A549 (cell line): ENCODE measurements around the gene POLA1. TPM values are rescaled to one million over a fixed set of nuclear protein-coding genes. Genes with fewer than 3 reads are reported as not detected.

Experiments used
- ATAC-seq, 2 experiments: fragments of 200-7000 bp in 1 of 2; fragments of >200 bp in 1 of 2; cut with Nextera tagmentation in 1 of 2; cut with Tn5 transposase in 1 of 2; 3 replicates each; pipeline versions ENCODE4 v1.8.0 to v1.9.1; 2018 to 2020; ENCODE audit warnings: mild to moderate bottlenecking in 1 of 2, moderate library complexity in 1 of 2
- CTCF ChIA-PET: fragments of 300-600 bp; sonication (Branson Sonifier 250); formaldehyde crosslinking; extraction: SDS; loops from one replicate; lab custom pipeline; 2021; ENCODE audit warnings: antibody characterized with exemption, inconsistent platforms; lab: Yijun Ruan, JAX
- POLR2A ChIA-PET: fragments of 350-600 bp; formaldehyde crosslinking; extraction: SDS; loops from one replicate; lab custom pipeline; 2021; ENCODE audit warnings: antibody characterized with exemption, inconsistent platforms; lab: Yijun Ruan, JAX
- DNase-seq, 2 experiments: peaks; one replicate each; pipeline versions ENCODE4 v3.0.0 to v3.0.0-alpha.2; 2011 to 2016; ENCODE audit warnings: low read depth in 1 of 2, low spot score in 1 of 2
- FAIRE-seq: peaks from 2 replicates; lab custom pipeline; 2011; peaks lifted over from hg19 to GRCh38; lab: Jason Lieb, UNC
- H3K27ac ChIP-seq, 2 experiments: fragments of >200 bp; sonication (Bioruptor Twin); formaldehyde crosslinking; 3 replicates each; pipeline ENCODE4 v1.5.1; 2016 to 2017
- H3K4me1 ChIP-seq: fragments of >200 bp; sonication (Bioruptor Twin); formaldehyde crosslinking; 3 replicates; pipeline ENCODE4 v1.6.1; 2016
- H3K4me2 ChIP-seq: fragments of >200 bp; sonication (Bioruptor Twin); formaldehyde crosslinking; 3 replicates; pipeline ENCODE4 v1.6.1; 2016
- H3K4me3 ChIP-seq: fragments of >200 bp; sonication (Bioruptor Twin); formaldehyde crosslinking; 3 replicates; pipeline ENCODE4 v1.5.1; 2016
- H3K9me3 ChIP-seq: fragments of >200 bp; sonication (Bioruptor Twin); formaldehyde crosslinking; 3 replicates; pipeline ENCODE4 v1.6.1; 2016
- CEBPB ChIP-seq, 2 experiments: fragments of >200 bp in 1 of 2; sonication (Bioruptor Twin) in 1 of 2; formaldehyde crosslinking in 1 of 2; IDR thresholded peaks; 2 replicates each; pipeline ENCODE4 v1.6.1; 2012 to 2016
- CTCF ChIP-seq: fragments of >200 bp; sonication (Bioruptor Twin); formaldehyde crosslinking; IDR thresholded peaks from 3 replicates; pipeline ENCODE4 v1.5.1; 2016
- E2F6 ChIP-seq: IDR thresholded peaks from 2 replicates; pipeline ENCODE4 v1.6.1; 2012; ENCODE audit warnings: low read depth, borderline replicate concordance
- EP300 ChIP-seq, 2 experiments: fragments of >200 bp; sonication (Bioruptor Twin); formaldehyde crosslinking; IDR thresholded peaks; 2 replicates in 1 of 2; 3 replicates in 1 of 2; pipeline ENCODE4 v1.6.1; 2016 to 2017
- FOSL2 ChIP-seq, 2 experiments: fragments of 450-650 bp in 1 of 2; fragments of >200 bp in 1 of 2; sonication (Bioruptor Twin) in 1 of 2; formaldehyde crosslinking; IDR thresholded peaks; 2 replicates each; pipeline versions ENCODE4 v1.5.0 to v1.6.1; 2016 to 2020; ENCODE audit warnings: mild to moderate bottlenecking in 1 of 2, moderate library complexity in 1 of 2
- HDAC2 ChIP-seq: fragments of 200-600 bp; sonication (generic); IDR thresholded peaks from 2 replicates; pipeline ENCODE4 v1.6.1; 2016
- MAZ ChIP-seq: fragments of 150-350 bp; IDR thresholded peaks from 2 replicates; pipeline ENCODE4 v1.6.1; 2014; ENCODE audit warnings: antibody characterized with exemption, low read depth, low read length, borderline replicate concordance
- PHF8 ChIP-seq: fragments of 200-600 bp; sonication (generic); IDR thresholded peaks from 2 replicates; pipeline ENCODE4 v1.6.1; 2016; ENCODE audit warnings: low read depth, mild to moderate bottlenecking, antibody characterized with exemption, moderate library complexity, borderline replicate concordance
- RAD21 ChIP-seq, 2 experiments: fragments of >200 bp in 1 of 2; sonication (Bioruptor Twin) in 1 of 2; formaldehyde crosslinking in 1 of 2; IDR thresholded peaks in 1 of 2; conservative IDR thresholded peaks in 1 of 2; 2 replicates in 1 of 2; 3 replicates in 1 of 2; pipeline ENCODE4 v1.6.1; 2012 to 2018; ENCODE audit warnings: inconsistent platforms in 1 of 2
- TFCP2L1 ChIP-seq: fragments of 250-450 bp; sonication (Bioruptor Pico); IDR thresholded peaks from 2 replicates; pipeline ENCODE4 v1.5.0; 2021; ENCODE audit warnings: mild to moderate bottlenecking
- ZFP36 ChIP-seq: fragments of 450-650 bp; IDR thresholded peaks from 2 replicates; pipeline ENCODE4 v1.6.1; 2014; ENCODE audit warnings: borderline replicate concordance; ENCODE audit not compliant: partially characterized antibody
- WGBS: methylation state at CpG from one replicate; pipeline ENCODE4 v1.1.6; 2017; ENCODE audit errors: missing lambda C conversion rate; 5-methylcytosine and 5-hydroxymethylcytosine counted together
- polyA plus RNA-seq, 4 experiments: library from polyadenylated mRNA; depleted of rRNA in 3 of 4; stranded (reverse); fragments of >200 nt; fragmentation: RNase III in 1 of 4; extraction: RNeasy Plus Mini Kit Qiagen cat#74134 plus additional on column Dnase treatment in 1 of 4; gene quantifications; 2 replicates in 3 of 4; 3 replicates in 1 of 4; pipeline ENCODE4 v1.2.3, GENCODE V29; 2011 to 2017
- TF ChIP-seq, protein P1 (sequence below): fragments of 200-600 bp; sonication (generic); IDR thresholded peaks from 2 replicates; pipeline ENCODE4 v1.6.1; 2016; ENCODE audit warnings: antibody characterized with exemption, mild to moderate bottlenecking, moderate library complexity
- TF ChIP-seq, protein P2 (sequence below): IDR thresholded peaks from 2 replicates; pipeline ENCODE4 v1.6.1; 2012

Gene POLA1
- polyA plus RNA-seq, 2 of the 4 experiments (the other 2 are of a cell fraction): 8.8 to 17.5 TPM

DNA sequence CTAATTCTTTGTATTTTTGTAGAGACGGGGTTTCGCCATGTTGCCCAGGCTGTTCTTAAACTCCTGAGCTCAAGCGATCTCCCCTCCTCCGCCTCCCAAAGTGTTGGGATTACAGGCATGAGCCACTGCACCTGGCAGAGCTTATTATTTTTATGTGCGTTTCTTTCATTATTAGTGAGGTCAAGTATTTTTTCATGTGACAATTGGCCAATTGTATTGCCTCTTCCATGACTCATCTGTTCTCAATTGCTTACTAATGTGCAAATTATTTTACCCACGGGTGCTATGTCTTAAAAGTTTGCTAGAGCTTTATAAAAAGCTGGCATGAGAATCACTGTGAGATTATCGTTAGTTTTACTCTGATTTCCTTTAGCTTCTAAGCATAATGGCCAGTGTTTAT lies 335.0 kb downstream of the POLA1 start:
- DNase-seq: no peak

GRCh38 chrX:25029288-25029825 lies 335.6 kb downstream of the POLA1 start:
- POLR2A ChIA-PET: no interaction called here
- no peak for ATAC-seq
- CTCF ChIA-PET: no interaction called here

More for the DNA sequence above, 335.0 kb downstream of the POLA1 start:
- POLR2A ChIA-PET: no interaction called here
- H3K4me2 ChIP-seq: peak overlapping the region; percentile 46
- peaks cover 10% of the 10 kb centered on the region; the same call in 1 of the 3 replicates for H3K4me1 ChIP-seq
- H3K4me3 ChIP-seq: no peak overlapping the region
- no peak for ATAC-seq
- TF ChIP-seq CEBPB (IDR thresholded peaks at IDR 0.05) (no peak), FOSL2 (IDR thresholded peaks at IDR 0.05) (peak; percentile 10; the same call in 1 of the 2 replicates), FOSL2 (CRISPR knock-in tag; IDR thresholded peaks at IDR 0.05) (peak; percentile 44; the same call in 1 of the 2 replicates)
- FAIRE-seq: no peak
- 48% methylated on average over 7 of the region's 7 CpGs for WGBS
- no peaks in the 10 kb centered on the region for H3K9me3 ChIP-seq
- H3K27ac ChIP-seq: no peak overlapping the region
- CTCF ChIA-PET: interaction anchor here (1.1 kb wide), 1 partner anchor 190 kb away, joined by 4 read pairs; no protein-coding TSS in a partner anchor

More at GRCh38 chrX:25029288-25029825, 335.6 kb downstream of the POLA1 start:
- H3K9me3 ChIP-seq: no peaks in the 10 kb centered on the region
- no peak for DNase-seq
- WGBS: 83% methylated on average over 12 of the region's 16 CpGs
- peaks cover 10% of the 10 kb centered on the region; the same call in 1 of the 3 replicates for H3K4me1 ChIP-seq
- no peak overlapping the region for H3K4me3 ChIP-seq
- H3K27ac ChIP-seq: no peak overlapping the region
- peak overlapping the region; percentile 46; the same call in 2 of the 3 replicates for H3K4me2 ChIP-seq
- no peak for FAIRE-seq
- TF ChIP-seq EP300 (IDR thresholded peaks at IDR 0.05) (no peak), HDAC2 (no peak), E2F6 (no peak), CTCF (no peak), PHF8 (no peak), RAD21 (conservative IDR thresholded peaks at IDR 0.05 in 1 of 2, IDR thresholded peaks at IDR 0.05 in 1 of 2) (no peak), MAZ (no peak), ZFP36 (no peak), TFCP2L1 (CRISPR knock-in tag) (no peak), CEBPB (IDR thresholded peaks at IDR 0.05) (no peak)
- TF ChIP-seq, protein P1, sequence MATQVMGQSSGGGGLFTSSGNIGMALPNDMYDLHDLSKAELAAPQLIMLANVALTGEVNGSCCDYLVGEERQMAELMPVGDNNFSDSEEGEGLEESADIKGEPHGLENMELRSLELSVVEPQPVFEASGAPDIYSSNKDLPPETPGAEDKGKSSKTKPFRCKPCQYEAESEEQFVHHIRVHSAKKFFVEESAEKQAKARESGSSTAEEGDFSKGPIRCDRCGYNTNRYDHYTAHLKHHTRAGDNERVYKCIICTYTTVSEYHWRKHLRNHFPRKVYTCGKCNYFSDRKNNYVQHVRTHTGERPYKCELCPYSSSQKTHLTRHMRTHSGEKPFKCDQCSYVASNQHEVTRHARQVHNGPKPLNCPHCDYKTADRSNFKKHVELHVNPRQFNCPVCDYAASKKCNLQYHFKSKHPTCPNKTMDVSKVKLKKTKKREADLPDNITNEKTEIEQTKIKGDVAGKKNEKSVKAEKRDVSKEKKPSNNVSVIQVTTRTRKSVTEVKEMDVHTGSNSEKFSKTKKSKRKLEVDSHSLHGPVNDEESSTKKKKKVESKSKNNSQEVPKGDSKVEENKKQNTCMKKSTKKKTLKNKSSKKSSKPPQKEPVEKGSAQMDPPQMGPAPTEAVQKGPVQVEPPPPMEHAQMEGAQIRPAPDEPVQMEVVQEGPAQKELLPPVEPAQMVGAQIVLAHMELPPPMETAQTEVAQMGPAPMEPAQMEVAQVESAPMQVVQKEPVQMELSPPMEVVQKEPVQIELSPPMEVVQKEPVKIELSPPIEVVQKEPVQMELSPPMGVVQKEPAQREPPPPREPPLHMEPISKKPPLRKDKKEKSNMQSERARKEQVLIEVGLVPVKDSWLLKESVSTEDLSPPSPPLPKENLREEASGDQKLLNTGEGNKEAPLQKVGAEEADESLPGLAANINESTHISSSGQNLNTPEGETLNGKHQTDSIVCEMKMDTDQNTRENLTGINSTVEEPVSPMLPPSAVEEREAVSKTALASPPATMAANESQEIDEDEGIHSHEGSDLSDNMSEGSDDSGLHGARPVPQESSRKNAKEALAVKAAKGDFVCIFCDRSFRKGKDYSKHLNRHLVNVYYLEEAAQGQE: no peak
- TF ChIP-seq, protein P2, sequence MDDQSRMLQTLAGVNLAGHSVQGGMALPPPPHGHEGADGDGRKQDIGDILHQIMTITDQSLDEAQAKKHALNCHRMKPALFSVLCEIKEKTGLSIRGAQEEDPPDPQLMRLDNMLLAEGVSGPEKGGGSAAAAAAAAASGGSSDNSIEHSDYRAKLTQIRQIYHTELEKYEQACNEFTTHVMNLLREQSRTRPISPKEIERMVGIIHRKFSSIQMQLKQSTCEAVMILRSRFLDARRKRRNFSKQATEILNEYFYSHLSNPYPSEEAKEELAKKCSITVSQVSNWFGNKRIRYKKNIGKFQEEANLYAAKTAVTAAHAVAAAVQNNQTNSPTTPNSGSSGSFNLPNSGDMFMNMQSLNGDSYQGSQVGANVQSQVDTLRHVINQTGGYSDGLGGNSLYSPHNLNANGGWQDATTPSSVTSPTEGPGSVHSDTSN: no peak
